Measurements from ENCODE around the gene EXOC6B.
A peak's percentile ranks its signal among the peaks of the same experiment; 100 is the strongest.

Gene EXOC6B

GRCh38 chr2:72141881-72142451 lies 683.9 kb downstream of the EXOC6B start:
- no peak for DNase-seq

- no peak for DNase-seq
Observed at GRCh38 chr2:72141032-72141645, 684.7 kb downstream of the EXOC6B start.

DNA sequence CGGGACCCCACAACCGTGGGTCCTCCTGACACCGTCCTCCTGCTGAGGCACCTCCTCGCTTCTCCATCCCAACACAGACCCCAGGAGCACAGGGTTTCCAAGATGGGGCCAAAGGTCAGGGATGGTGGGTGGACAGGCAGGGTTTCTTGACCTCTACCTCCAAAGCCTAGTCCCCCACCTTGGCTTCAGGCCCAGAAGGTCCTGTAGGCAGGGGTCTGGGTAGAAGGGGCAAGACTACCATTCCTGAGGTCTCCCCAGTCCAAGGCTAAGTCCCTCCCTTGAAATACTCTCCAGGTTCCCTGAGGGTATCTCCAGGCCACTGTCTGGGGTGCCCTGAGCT lies 685.2 kb downstream of the EXOC6B start:
- DNase-seq, result no peak

DNA sequence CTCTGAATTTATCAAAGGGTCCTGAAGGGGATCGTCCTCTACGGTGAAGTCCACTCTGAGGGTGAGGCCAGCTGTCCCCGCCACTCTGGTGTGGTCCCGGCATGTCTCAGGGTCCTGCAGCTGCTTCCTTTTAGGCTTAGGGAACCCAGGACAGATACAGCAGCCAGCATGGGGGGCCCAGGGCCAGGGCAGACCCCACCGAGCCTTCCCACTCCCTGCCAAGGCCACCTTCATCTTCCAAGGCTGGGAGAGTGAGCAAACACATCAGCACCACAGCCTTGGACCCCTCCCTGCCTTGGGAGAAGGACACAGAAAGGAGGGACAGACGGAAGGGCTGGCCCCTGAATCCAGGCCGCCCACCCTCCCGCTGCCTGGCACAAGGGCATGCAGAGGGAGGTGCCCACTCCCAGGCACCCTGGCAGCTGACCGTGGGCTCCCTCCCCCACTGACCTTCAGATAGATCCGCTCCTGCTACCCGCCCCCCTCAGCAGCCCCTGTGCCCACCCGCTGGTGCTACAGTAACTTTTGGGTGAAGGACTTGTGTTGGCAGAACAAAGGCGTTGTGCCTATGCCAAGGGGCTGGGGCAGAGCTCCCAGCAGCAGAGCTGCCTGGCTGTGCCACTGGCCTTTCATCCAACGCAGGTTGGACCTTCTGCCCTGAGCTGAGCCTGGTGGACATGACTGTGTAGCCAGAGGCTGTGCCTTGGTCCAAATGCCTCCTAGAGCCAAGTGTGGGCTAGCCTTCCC lies 685.8 kb downstream of the EXOC6B start:
- DNase-seq, result no peak

DNA sequence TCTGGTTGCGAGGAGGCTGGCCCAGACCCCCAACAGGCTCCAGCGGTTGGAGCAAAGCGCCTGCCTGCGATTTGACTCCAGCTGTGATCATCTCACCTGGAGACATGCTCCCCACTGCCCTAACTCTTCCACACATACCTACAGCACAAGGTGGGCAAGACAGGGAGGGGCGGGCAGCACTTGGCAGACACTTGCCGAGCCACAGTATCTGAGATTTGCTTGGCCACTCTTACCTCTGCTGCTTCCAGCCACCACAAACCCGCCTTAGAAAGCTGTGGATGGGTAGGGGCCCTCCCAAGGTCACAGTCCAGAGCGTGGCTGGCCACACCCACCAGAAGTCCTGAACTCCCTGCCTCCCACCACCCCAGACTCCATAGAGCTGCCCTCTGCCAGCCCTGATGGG lies 686.4 kb downstream of the EXOC6B start:
- DNase-seq, result no peak

- no peak for DNase-seq
Observed at GRCh38 chr2:72138921-72139381, 686.9 kb downstream of the EXOC6B start.

DNA sequence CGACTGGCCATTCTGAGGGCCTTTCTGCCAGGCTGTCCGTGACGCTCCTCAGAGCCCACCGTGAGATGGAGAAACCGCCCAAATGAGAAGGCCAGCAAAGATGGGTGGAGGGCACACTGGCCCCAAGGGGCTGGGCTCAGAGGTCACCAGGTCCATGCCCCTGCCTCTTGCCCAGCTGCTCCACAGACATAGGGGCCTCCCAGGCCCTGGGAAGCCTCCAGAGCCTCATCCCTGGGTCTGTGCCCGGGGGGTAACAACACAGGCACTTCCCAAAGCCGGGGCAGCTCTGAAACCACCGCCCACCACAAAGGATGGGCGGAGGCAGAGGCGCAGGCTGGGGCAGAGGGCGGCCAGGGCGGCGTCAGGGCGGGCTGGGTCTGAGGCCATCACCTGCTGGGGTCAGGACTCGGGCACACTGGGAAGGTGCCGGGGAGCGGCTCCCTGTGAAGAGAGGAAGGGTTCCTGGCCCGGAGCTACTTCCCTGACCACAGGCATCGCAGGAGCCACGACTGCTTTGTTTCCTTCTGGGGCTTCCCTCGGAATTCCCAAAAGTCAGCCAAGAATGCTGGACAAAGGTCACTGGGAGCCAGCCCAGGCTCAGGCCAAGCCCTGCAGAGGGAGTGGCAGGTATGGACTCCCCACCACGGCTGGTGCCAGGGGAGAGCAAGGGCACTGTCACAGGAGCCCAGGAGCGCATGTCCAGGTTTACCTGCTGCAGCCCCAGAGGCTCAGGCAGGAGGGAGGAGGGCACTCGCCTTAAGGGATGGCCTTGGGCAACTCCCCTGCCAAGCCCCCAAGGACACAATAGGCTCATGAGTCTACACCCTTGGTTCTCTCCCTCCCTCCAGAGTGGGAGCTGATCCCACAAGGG lies 687.6 kb downstream of the EXOC6B start:
- DNase-seq, result no peak

GRCh38 chr2:72137498-72138010 lies 688.3 kb downstream of the EXOC6B start:
- peak; percentile 67 for DNase-seq

GRCh38 chr2:72136933-72137497 lies 688.8 kb downstream of the EXOC6B start:
- DNase-seq, result no peak

GRCh38 chr2:72136331-72136730 lies 689.5 kb downstream of the EXOC6B start:
- DNase-seq, result no peak

GRCh38 chr2:72135921-72136320 lies 689.9 kb downstream of the EXOC6B start:
- no peak for DNase-seq

DNA sequence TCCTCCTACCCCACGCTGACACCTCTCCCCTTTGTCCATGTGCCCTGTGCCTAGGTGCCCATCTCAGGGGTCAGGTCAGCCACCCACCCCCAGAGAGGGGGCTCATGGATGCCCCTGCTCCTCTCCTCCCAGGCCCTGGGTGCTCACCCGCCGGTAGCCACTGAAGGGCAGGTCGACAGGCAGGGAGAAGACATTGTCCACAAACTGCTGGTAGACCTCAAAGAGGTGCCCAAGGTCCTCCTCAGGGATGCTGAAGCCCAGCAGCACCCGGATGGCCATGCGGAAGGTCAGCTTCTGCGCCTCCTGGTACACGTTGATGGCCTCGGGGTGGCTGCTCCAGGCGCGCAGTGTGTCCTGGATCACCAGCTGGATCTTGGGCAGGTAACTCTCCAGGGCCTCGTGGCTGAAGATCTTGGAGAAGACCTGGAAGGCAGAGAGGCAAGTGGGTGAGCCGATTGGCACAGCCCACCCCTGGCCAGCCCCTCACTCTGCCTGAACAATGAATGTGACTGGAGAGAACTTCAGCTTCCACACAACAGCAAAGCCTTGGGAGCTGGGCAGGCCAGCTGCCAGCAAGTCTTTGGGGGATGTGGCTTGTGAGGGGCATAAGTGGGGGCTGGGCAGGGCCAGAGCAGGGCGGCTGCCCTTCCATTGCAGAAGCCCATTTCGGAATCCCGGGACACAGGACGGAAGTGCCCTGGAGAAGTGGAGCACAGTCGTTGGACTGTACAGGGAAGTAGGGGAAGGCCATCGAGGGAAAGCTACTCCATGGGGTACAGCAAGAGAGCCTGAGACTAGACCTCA lies 690.6 kb downstream of the EXOC6B start:
- no peak for DNase-seq

DNA sequence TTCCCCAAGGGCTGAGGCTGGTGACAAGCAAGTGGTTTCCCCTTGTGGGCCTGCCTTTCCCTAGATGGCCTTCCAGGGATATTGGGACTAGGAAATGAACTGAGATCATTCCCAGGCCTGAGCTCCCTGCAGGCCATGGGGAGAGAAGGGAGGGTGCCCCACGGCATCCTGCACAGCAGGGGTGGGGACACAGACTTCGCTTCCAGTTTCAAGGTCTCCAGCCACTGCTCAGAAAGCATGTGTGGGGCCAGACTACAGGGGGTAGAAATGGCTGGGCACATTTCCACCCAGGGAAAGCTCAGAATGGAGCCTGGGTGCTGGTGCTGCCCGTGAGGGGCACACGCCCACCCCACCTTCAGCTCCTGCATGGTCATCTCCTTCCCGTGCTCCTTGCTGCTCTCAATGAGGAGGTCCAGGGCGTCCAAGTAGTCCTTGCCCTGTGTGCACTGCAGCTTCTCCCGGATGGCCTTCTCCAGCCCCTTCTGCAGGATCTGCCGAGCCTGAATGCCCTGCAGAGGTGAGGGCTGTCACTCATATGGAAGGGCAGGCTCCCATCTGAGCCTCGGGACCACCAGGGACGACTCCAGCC lies 691.3 kb downstream of the EXOC6B start:
- no peak for DNase-seq

GRCh38 chr2:72133721-72134407 lies 692.0 kb downstream of the EXOC6B start:
- no peak for DNase-seq

DNA sequence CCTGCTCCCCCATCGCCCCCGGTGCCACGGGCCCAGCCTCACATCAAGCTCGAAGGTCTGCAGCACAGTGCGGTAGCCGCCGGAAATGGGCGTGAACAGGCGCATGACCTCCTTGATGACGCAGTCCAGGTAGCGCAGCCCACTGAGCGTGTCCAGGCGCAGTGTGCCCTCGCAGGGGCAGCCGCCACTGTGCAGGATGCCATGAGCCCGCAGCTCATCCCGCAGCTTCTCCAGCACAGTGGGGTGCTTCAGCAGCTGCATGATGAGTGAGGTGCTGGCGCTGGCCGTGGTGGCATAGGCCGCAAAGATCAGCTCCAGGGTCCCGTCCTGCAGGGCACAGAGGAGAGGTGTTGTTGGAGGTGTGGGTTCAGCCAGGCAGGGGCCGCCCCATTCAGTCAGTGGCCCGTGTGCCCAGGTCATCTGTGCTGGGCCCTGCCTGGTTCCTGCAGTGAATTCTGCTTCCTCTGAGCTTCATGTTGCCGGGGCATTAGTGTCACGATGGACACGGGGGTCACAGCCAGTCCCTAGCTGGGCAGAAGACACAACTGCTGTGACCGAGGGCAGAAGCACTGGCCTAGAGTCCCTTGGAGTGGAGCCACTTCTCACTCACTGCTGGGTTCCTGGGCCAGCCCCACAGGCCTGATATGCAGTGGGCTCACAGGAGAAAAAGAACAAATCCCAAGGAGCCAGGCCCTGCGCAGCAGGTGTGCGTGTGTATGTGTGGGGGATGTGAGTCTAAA lies 692.7 kb downstream of the EXOC6B start:
- no peak for DNase-seq

DNA sequence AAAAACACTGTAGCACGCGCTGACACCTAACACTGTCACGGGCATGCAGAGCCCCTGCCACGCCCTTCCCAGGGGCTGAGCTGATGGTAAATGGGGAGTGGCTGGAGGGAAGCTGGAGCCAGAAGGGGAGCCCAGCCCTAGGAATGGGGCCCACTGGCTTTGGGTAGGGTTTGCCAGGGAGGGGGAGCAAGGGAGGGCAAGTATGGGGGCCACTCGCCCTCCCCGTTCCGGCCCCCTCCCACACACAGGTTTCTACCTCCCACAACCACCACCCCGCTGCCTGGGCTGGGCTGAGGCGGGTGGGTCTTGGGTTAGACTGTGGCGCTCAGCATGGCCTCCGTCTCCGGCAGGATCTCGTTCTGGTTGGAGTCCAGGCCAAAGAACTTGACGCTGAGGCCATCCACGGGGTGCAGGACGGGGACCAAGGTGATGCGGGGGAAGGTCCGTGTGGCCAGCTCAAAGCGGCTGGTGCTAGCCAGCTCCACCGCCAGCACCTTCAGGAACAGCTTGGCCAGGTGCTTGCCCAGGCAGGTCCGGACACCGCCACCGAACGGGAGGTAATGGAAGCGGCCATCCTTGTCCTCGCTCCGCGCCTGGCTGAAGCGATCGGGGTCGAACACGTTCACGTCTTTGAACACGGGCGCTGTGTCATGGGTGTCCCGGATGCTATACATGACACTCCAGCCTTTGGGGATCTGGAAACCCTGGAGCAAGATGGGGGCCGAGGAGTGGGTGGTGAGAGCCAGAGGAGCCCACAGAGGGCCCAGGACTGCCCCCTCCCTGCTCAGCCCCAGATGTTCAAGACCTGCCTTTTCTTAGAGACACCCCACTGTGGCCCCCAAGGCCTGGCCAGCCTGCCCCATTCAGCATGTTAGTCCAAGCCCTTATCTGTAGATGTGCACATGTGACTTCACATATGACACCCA lies 693.7 kb downstream of the EXOC6B start:
- no peak for DNase-seq

GRCh38 chr2:72131371-72131891 lies 694.4 kb downstream of the EXOC6B start:
- DNase-seq, result no peak

DNA sequence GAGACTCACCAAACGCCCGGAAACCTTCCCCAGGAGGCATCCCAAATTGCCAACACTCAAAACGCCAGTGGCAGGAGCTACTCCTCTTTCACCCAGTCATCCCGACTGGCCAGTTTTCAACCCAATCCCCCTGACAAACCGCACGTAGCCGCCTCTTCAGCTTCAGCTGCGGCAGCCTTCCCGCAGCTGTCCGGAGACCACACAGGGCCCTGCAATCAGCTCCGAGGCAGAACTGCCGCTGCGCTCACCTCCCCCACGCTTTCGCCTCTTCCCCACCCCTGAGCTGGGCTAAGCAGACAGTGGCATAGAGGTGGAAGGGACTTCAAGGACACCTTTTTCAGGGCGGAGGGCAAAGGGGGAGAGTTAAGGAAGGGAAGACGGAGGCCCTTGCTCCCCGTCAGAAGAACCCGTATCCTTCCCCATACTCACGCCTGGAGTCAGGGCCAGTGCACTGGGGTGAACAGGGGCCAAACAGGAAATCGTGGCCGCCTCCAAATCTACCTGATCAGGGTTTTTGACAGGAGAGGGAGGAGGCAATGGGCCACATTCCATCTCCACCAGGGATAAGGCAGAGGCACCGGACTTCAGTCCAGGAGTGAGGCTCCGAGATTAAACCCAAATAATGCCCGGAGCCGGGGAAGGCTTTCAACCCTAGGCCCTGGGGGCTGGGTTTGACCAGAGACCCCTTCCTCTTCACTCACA lies 695.0 kb downstream of the EXOC6B start:
- DNase-seq, result no peak

Measured in stimulated activated CD4-positive, alpha-beta T cell treated with anti-CD3 and anti-CD28 coated beads, Interleukin-12 subunit alpha, Interleukin-12 subunit beta, amount 100 ng/mL, for 4 hours (primary cell).